ENCODE measurements around the gene SLC24A4.

Gene SLC24A4

GRCh38 chr14:92412912-92413311 lies 89.9 kb downstream of the SLC24A4 start:
- DNase-seq (ENCODE audit: low read depth in 2 of 2) = no peak
- TF ChIP-seq, protein P1, sequence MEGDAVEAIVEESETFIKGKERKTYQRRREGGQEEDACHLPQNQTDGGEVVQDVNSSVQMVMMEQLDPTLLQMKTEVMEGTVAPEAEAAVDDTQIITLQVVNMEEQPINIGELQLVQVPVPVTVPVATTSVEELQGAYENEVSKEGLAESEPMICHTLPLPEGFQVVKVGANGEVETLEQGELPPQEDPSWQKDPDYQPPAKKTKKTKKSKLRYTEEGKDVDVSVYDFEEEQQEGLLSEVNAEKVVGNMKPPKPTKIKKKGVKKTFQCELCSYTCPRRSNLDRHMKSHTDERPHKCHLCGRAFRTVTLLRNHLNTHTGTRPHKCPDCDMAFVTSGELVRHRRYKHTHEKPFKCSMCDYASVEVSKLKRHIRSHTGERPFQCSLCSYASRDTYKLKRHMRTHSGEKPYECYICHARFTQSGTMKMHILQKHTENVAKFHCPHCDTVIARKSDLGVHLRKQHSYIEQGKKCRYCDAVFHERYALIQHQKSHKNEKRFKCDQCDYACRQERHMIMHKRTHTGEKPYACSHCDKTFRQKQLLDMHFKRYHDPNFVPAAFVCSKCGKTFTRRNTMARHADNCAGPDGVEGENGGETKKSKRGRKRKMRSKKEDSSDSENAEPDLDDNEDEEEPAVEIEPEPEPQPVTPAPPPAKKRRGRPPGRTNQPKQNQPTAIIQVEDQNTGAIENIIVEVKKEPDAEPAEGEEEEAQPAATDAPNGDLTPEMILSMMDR (IDR thresholded peaks at IDR 0.05; ENCODE audit: low read depth, low read length) = no peak
- H3K4me3 ChIP-seq (replicated peaks in 1 of 2; ENCODE audit: low read depth in 2 of 2, low read length in 2 of 2) = no peak overlapping the region

DNA sequence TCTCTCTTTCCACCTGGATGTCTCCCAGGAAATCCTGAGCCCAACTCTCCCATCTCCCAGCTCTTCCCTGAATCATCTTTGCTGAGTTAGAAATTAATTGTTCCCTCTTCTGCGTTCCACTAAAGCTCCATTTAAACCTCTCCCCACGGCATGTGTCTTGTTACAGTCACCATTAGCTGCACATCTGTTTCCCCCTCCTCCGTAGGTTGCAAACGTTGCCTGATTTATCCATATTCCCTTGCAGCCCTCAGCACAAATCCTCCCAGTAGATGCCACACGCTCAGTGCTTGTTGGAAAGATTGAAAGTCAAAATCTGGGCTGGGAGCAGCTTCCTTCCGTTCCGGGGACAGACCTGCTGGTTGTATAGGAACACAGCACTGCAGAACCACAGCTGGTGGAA lies 90.4 kb downstream of the SLC24A4 start:
- TF ChIP-seq, protein P1 (IDR thresholded peaks at IDR 0.05; ENCODE audit: low read depth, low read length) = no peak
- DNase-seq (ENCODE audit: low read depth in 2 of 2) = no peak
- no peak overlapping the region for H3K4me3 ChIP-seq (replicated peaks in 1 of 2; ENCODE audit: low read depth in 2 of 2, low read length in 2 of 2)

DNA sequence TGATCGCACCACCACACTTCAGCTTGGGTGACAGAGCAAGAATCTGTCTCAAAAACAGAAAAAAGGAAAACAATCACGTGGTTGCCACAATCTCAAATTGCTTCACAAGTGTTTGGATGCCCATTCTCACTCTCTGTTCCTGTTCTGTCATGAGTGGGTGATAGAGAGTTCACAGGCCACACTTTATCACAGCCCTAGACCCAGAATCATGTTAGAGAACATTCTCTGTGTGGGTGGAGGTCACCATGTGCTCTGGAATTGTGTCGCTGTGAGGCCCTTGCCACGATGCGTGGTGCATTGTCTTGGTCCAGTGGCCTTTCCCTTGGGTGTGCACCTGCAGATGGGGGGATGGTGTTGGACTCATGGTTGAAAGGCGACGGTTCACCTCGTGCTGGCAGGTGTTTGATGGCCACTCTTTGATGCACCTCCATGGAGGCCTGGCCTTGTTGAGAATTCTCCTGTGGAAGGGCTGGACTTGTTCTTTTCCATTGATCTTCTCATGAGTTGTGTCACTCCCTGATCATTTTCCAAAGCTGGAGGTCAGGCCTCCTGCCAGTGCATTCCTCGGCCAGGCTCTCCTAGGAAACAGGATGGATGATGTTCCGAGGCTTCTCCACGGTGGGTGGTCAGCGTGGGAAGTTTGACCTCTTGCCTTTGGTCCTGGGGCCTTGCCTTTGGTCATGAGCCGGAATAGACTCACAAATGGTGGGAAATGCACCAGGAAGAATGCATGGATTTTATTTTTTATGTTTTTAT lies 91.9 kb downstream of the SLC24A4 start:
- no peak overlapping the region for H3K4me3 ChIP-seq (replicated peaks in 1 of 2; ENCODE audit: low read depth in 2 of 2, low read length in 2 of 2)
- no peak for DNase-seq (ENCODE audit: low read depth in 2 of 2)
- TF ChIP-seq, protein P1 (IDR thresholded peaks at IDR 0.05; ENCODE audit: low read depth, low read length) = no peak

GRCh38 chr14:92415969-92416368 lies 93.0 kb downstream of the SLC24A4 start:
- DNase-seq (ENCODE audit: low read depth in 2 of 2) = no peak
- H3K4me3 ChIP-seq (replicated peaks in 1 of 2; ENCODE audit: low read depth in 2 of 2, low read length in 2 of 2) = no peak overlapping the region
- TF ChIP-seq, protein P1 (IDR thresholded peaks at IDR 0.05; ENCODE audit: low read depth, low read length) = no peak

DNA sequence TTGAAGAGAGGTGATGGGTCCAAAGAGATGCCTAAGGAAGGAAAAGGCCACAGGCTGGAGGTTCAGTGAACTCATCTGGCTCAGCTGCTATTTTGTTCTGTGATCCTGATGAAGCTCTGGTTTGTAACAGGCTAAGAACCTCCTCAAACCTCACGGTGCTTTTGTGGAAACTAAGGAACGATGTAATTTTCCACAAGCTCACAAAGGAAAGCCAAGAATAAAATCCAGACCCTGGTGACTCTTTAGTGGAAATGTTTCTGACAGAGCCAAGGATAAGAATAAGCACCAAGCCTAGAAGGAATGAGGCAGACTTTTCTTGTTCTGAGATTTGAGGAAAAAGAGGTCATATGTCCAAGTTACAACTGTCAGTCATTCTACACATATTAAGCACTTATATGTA lies 93.6 kb downstream of the SLC24A4 start:
- TF ChIP-seq, protein P1 (IDR thresholded peaks at IDR 0.05; ENCODE audit: low read depth, low read length) = no peak
- H3K4me3 ChIP-seq (replicated peaks in 1 of 2; ENCODE audit: low read depth in 2 of 2, low read length in 2 of 2) = no peak overlapping the region
- DNase-seq (ENCODE audit: low read depth in 2 of 2) = no peak

DNA sequence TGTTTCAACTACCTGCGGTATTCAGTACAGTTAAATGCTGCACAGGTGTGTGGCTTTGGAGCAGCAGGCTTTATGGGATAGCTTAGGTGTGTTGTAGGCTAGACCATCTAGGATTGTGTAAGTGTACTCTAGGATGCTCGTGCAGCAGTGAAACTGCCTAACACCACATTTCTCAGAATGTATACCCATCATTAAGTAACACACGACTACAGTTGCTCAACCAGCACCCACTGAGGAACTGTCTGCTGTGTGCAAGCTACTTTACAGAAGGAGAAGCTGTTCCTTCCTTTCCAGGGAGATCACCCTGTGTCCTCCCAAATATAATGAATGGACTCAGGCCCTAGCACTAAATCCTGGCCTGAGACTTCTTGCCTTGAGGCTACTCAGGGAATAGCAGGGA lies 94.8 kb downstream of the SLC24A4 start:
- no peak for DNase-seq (ENCODE audit: low read depth in 2 of 2)
- no peak overlapping the region for H3K4me3 ChIP-seq (replicated peaks in 1 of 2; ENCODE audit: low read depth in 2 of 2, low read length in 2 of 2)
- TF ChIP-seq, protein P1 (IDR thresholded peaks at IDR 0.05; ENCODE audit: low read depth, low read length) = no peak

DNA sequence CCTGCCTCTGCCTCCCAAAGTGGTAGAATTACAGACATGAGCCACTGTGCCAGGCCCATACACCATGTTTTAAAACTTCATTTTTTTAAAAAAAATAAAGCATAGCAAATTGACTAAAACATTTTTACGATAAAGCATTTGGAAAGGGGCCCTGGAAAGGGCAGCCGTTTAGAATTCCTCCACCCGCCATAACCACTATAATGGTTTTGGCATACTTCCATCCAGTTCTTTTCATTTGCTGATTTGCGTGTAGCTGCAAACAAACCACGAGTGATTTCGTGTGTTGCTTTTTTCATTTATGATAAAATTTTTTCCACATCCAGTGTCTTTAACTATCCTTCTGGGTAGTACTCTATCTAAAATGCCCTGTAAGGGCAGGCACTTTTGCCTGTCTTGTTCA lies 98.8 kb downstream of the SLC24A4 start:
- DNase-seq (ENCODE audit: low read depth in 2 of 2) = peak in 1 of 2 donors; percentile 63
- no peak overlapping the region for H3K4me3 ChIP-seq (replicated peaks in 1 of 2; ENCODE audit: low read depth in 2 of 2, low read length in 2 of 2)
- TF ChIP-seq, protein P1 (IDR thresholded peaks at IDR 0.05; ENCODE audit: low read depth, low read length) = no peak
